Uterus (tissue), 2 donors: Measurements from ENCODE around the gene KDM4C.

Experiments
- CTCF ChIP-seq, 4 experiments: fragments of 200-600 bp in 2 of 4; fragments of 450-650 bp in 2 of 4; sonication (generic) in 2 of 4; IDR thresholded peaks; one replicate each; pipeline ENCODE4 v1.5.1; 2016 to 2019; ENCODE audit warnings: antibody characterized with exemption in 4 of 4, mild to moderate bottlenecking in 2 of 4, moderate library complexity in 1 of 4
- POLR2A ChIP-seq, 2 donors: fragments of 450-650 bp; IDR thresholded peaks; one replicate each; pipeline ENCODE4 v1.6.1; 2016; ENCODE audit warnings: antibody characterized with exemption in 2 of 2, mild to moderate bottlenecking in 1 of 2, moderate library complexity in 1 of 2

DNA sequence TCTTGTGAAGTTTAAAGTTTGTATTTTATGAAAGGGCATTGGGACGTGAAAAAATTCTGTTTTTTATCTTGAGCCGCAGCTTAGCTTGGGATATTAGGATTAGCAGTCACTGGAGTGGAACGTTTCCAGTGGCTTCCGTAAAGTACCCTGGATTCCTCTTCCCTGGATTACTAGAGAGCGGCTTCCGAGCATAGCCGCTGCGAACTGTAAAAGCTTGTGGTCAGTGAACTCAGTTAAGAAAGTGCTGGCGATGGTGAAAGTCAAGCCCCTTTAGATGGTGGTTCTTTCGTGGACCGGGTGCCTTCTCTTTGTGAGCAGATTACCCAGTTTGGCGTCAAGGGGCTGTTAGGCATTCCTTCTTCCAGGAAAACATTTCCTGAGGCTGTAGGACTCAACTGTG lies 168.1 kb downstream of the KDM4C start:
- TF ChIP-seq CTCF (IDR thresholded peaks at IDR 0.05) (no peak), POLR2A (IDR thresholded peaks at IDR 0.05) (no peak)
